HUES64 (cell line): ENCODE data around the gene FGF18.
"Not testable (repeated sequence)": the region's sequence is repeated elsewhere in the genome, so short reads cannot be mapped to it uniquely, and the experiment has no call there.

Experiments
- H3K27ac ChIP-seq: 2 replicates; pipeline ENCODE4 v1.7.0; 2013; ENCODE audit warnings: low read depth, low read length, inconsistent platforms
- H3K27me3 ChIP-seq: 2 replicates; pipeline ENCODE4 v1.6.1; 2013; ENCODE audit warnings: mild to moderate bottlenecking, low read length; ENCODE audit not compliant: insufficient read depth
- H3K36me3 ChIP-seq: 2 replicates; pipeline ENCODE4 v1.6.1; 2013; ENCODE audit warnings: mild to moderate bottlenecking, low read length; ENCODE audit not compliant: insufficient read depth
- H3K4me1 ChIP-seq: 2 replicates; pipeline ENCODE4 v1.6.1; 2013; ENCODE audit warnings: mild to moderate bottlenecking, low read length, moderate library complexity; ENCODE audit not compliant: insufficient read depth
- H3K4me3 ChIP-seq: 2 replicates; pipeline ENCODE4 v1.5.1; 2013; ENCODE audit warnings: mild to moderate bottlenecking, low read length, moderate library complexity
- H3K9ac ChIP-seq: 2 replicates; pipeline ENCODE4 v1.6.1; 2013; ENCODE audit warnings: mild to moderate bottlenecking, low read depth, low read length
- H3K9me3 ChIP-seq: 2 replicates; pipeline ENCODE4 v1.6.1; 2013; ENCODE audit warnings: low read depth, low read length; ENCODE audit not compliant: insufficient read depth
- WGBS: fragments of 150-250, 120-280 bp; methylation state at CpG from one replicate; pipeline ENCODE4 v1.1.7; 2013; ENCODE audit warnings: missing lambda C conversion rate; 5-methylcytosine and 5-hydroxymethylcytosine counted together

The FGF18 gene

GRCh38 chr5:171400169-171400568 is 19.3 kb upstream of the FGF18 start:
- Histone ChIP-seq H3K4me1 (0 out of 2 replicates have a peak, but pooled peaks cover 5% of the 10 kb centered on the region), H3K36me3 (peaks cover 80% of the 10 kb centered on the region), H3K9ac (no peak overlapping the region), H3K27me3 (no peaks in the 10 kb centered on the region), H3K4me3 (no peak overlapping the region), H3K9me3 (no peaks in the 10 kb centered on the region; the same call in 1 of the 2 replicates), H3K27ac (no peak overlapping the region)
- 96% methylated on average over 7 of the region's 7 CpGs for WGBS

DNA sequence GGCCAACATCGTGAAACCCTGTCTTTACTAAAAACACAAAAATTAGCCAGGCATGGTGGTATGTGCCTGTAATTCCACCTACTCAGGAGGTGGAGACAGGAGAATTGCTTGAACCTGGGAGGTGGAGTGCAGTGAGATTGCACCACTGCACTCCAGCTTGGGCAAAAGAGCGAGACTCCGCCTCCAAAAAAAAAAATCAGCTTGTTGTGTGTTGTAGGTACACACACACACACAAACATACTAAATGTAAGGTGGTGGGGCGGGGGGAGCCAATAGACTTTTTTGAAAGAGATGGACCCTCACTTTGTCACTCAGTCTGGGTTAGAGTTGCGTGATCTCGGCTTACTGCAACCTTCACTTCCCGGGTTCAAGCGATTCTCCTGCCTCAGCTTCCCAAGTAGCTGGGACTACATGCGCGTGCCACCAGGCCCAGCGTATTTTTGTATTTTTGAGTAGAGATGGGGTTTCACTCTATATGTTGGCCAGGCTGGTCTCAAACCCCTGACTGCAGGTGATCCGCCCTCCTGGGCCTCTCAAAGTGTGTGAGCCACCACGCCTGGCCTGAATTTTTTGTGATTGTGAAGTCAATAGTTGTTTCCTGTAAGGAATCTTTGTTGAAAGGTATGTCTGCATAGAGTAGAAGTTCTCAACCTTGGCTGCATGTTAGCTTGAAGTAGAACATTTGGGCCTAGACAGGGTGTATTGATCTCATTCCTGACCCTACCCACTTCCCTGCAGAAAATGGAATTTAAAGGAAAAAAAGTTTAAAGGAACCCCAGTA is 18.1 kb upstream of the FGF18 start:
- Histone ChIP-seq H3K4me1 (0 out of 2 replicates have a peak, but pooled peaks cover 5% of the 10 kb centered on the region), H3K27me3 (no peaks in the 10 kb centered on the region), H3K9me3 (no peaks in the 10 kb centered on the region; the same call in 1 of the 2 replicates), H3K27ac (no peak overlapping the region), H3K9ac (no peak overlapping the region), H3K4me3 (no peak overlapping the region), H3K36me3 (peaks cover 80% of the 10 kb centered on the region)
- 97% methylated on average over 12 of the region's 13 CpGs for WGBS

DNA sequence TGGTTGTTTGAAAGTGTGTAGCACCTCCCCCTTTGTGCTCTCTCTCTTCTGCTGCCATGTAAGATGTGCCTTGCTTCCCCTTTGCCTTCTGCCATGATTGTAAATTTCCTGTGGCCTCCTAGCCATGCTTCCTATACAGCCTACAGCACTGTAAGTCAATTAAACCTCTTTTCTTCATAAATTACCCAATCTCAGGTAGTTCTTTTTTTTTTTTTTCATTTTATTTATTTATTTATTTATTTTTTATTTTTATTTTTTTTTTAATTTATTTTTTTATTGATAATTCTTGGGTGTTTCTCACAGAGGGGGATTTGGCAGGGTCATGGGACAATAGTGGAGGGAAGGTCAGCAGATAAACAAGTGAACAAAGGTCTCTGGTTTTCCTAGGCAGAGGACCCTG is 16.7 kb upstream of the FGF18 start:
- not testable (repeated sequence) for H3K27ac ChIP-seq, H3K27me3 ChIP-seq, H3K4me1 ChIP-seq, H3K9ac ChIP-seq, H3K4me3 ChIP-seq, H3K9me3 ChIP-seq
- peaks cover 80% of the 10 kb centered on the region for H3K36me3 ChIP-seq

DNA sequence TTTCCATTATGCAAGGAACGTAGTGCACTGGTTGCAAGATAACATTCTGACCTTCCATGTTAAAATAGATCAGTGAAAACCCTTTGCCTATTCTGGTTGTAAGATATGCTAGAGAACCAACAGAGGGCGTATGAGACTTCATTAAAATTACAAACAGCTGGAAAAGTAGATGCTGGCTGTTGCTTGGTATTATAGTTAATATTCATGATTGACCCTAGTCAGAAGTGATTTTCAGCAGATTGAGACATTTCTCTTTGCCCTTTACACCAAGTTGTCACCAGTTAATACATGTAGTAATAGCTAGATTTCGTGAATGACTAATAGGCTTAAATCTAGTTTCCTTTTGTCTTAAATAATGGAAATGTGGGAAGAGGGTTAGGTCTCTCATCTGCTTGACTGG is 13.8 kb upstream of the FGF18 start:
- no peaks in the 10 kb centered on the region; the same call in 1 of the 2 replicates for H3K9me3 ChIP-seq
- H3K27me3 ChIP-seq = no peaks in the 10 kb centered on the region
- H3K4me1 ChIP-seq = no peaks in the 10 kb centered on the region
- 88% methylated on average over 3 of the region's 3 CpGs for WGBS
- no peak overlapping the region for H3K9ac ChIP-seq
- H3K36me3 ChIP-seq = peaks cover 79% of the 10 kb centered on the region
- H3K4me3 ChIP-seq = no peak overlapping the region
- H3K27ac ChIP-seq = no peak overlapping the region

DNA sequence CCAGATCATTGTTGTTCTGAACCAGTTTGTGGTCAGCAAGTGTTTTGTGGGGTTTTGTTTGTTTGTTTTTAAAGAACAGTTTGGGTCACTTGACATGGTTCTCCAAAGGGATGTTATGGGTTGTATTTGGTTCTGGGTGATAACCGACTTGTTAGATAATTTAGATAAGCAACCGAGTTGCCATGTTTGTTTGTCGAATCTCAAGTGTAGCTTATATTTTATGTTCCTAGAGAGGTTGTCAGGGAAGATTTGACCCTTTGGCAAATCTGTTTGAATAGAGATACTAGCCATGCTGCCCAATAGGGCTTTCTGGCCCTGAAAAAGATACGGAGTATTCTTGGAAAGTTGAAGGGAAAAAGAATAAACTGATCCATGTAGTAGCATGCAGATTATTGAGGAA is 12.2 kb upstream of the FGF18 start:
- no peak overlapping the region for H3K4me3 ChIP-seq
- H3K9me3 ChIP-seq = no peaks in the 10 kb centered on the region
- H3K4me1 ChIP-seq = no peaks in the 10 kb centered on the region
- 93% methylated on average over 4 of the region's 4 CpGs for WGBS
- H3K9ac ChIP-seq = no peak overlapping the region
- peaks cover 79% of the 10 kb centered on the region for H3K36me3 ChIP-seq
- H3K27me3 ChIP-seq = no peaks in the 10 kb centered on the region
- H3K27ac ChIP-seq = no peak overlapping the region

DNA sequence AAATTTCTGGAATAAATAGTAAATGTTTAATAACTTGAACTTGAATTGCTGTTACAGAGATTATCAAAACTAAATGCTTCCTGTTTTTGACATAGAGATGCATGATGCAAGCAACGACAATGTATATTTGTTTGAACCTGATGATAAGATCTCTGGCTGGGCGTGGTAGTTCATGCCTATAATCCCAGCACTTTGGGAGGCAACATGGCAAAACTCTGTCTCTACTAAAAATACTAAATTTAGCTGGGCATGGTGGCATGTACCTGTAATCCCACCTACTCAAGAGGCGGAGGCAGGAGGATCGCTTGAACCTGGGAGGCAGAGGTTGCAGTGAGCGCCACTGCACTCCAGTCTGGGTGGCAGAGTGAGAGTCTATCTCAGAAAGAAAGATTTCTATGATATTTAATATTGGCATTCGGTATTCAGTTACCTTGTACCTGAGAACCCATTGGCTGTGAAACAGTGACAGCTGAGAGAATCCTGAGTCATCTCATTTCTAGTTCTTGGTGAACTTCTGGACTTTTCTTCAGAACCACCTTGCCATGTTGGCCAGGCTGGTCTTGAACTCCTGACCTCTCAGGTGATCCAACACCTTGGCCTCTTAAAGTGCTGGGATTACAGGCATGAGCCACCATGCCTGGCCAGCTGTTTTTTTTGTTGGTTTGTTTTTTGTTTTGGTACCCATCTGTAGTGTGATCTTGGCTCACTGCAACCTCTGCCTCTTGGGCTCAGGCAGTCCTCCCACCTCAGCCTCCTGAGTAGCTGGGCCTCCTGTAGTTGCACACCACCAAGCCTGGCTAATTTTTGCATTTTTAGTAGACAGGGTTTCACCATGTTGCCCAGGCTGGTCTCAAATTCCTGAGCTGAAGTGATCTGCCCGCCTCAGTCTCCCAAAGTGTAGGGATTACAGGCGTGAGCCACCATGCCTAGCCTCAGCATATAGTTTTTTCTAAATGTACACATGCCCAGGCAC is 10.0 kb upstream of the FGF18 start:
- Histone ChIP-seq H3K36me3 (peaks cover 92% of the 10 kb centered on the region), H3K4me3 (no peak overlapping the region), H3K4me1 (no peaks in the 10 kb centered on the region), H3K27me3 (no peaks in the 10 kb centered on the region), H3K27ac (no peak overlapping the region), H3K9me3 (no peaks in the 10 kb centered on the region), H3K9ac (no peak overlapping the region)
- WGBS = 96% methylated on average over 8 of the region's 8 CpGs

DNA sequence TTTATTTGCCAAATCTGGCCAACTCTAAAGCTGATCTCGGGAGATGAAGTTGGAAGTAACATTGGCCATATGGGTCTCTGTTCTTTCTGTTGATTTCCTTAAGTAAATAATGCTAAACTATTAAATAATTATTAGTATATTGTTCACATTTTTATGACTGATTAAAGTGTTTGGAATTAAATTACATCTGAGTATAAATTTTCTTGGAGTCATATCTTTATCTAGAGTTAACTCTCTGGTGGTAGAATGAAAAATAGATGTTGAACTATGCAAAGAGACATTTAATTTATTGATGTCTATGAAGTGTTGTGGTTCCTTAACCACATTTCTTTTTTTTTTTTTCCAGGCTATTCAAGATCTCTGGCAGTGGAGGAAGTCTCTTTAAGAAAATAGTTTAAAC is 9.3 kb upstream of the FGF18 start:
- Histone ChIP-seq H3K9ac (no peak overlapping the region), H3K27me3 (no peaks in the 10 kb centered on the region), H3K9me3 (no peaks in the 10 kb centered on the region), H3K36me3 (peaks cover 86% of the 10 kb centered on the region), H3K4me1 (no peaks in the 10 kb centered on the region), H3K4me3 (no peak overlapping the region), H3K27ac (no peak overlapping the region)
- WGBS = 38% methylated on average over 1 of the region's 1 CpG

GRCh38 chr5:171412186-171412585 is 7.3 kb upstream of the FGF18 start:
- Histone ChIP-seq H3K9me3 (no peaks in the 10 kb centered on the region), H3K4me1 (no peaks in the 10 kb centered on the region), H3K4me3 (no peak overlapping the region), H3K27ac (no peak overlapping the region), H3K27me3 (no peaks in the 10 kb centered on the region), H3K36me3 (peaks cover 66% of the 10 kb centered on the region), H3K9ac (no peak overlapping the region)
- 95% methylated on average over 5 of the region's 5 CpGs for WGBS

DNA sequence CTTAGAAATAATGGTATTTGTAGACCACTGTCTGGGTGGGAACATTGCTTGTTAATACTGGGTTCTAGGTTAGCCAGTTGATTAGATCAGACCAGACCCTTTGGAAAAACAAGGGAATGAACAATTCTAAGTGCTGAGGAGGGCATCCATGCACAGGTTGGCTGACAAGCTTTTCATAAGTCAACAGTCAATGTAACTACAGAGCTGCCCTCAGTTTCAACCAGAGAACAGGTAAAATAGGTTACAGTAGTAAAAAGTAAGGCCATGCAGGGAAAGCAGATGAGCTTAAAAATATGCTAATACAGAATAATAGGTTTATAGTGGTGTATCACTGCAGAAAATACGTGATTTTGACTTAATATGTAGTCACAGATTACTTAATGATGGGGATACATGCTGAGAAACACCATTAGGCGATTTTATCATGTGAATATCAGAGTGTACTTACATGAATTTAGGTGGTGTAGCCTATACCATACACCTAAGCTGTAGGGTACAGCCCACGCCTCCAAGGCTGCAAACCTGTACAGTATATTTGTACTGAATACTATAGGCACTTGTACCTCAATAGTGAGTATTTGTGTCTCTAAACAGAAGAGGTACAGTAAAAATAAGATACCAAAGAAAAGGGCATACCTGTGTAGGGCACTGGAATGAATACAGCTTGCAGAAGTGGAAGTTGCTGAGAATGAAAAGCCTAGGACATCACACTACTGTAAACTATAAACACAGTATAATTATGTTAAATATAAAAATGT is 6.1 kb upstream of the FGF18 start:
- Histone ChIP-seq H3K36me3 (peaks cover 54% of the 10 kb centered on the region), H3K4me1 (peaks cover 5% of the 10 kb centered on the region; the same call in 1 of the 2 replicates), H3K27ac (no peak overlapping the region), H3K4me3 (no peak overlapping the region), H3K27me3 (no peaks in the 10 kb centered on the region), H3K9ac (no peak overlapping the region), H3K9me3 (no peaks in the 10 kb centered on the region)
- WGBS = 94% methylated on average over 2 of the region's 3 CpGs

DNA sequence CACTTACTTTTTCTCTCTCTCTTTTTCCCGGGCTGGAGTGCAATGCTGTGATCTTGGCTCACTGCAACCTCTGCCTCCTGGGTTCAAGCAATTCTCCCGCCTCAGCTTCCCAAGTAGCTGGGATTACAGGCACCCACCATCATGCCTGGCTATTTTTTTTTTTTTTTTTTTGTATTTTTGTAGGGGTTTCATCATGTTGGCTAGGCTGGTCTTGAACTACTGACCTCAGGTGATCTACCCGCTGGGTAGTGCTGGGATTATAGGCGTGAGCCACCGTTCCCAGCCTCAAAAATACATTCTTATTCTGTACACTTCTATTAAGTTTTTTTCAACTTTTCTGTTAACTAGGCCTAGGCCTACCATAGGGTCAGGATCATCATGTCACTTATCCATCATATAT is 5.5 kb upstream of the FGF18 start:
- peaks cover 47% of the 10 kb centered on the region for H3K36me3 ChIP-seq

More for the DNA sequence above, 5.5 kb upstream of the FGF18 start:
- H3K9ac ChIP-seq, H3K4me3 ChIP-seq, H3K4me1 ChIP-seq, H3K27me3 ChIP-seq, H3K27ac ChIP-seq, H3K9me3 ChIP-seq: not testable (repeated sequence)
- 95% methylated on average over 5 of the region's 5 CpGs for WGBS
